Measurements from ENCODE around the gene S100A5. TPM values are rescaled to one million over a fixed set of nuclear protein-coding genes. Genes with fewer than 3 reads are reported as not detected.

The S100A5 gene
- total RNA-seq, 1 experiment from 2014 or later = 1.3 TPM

DNA sequence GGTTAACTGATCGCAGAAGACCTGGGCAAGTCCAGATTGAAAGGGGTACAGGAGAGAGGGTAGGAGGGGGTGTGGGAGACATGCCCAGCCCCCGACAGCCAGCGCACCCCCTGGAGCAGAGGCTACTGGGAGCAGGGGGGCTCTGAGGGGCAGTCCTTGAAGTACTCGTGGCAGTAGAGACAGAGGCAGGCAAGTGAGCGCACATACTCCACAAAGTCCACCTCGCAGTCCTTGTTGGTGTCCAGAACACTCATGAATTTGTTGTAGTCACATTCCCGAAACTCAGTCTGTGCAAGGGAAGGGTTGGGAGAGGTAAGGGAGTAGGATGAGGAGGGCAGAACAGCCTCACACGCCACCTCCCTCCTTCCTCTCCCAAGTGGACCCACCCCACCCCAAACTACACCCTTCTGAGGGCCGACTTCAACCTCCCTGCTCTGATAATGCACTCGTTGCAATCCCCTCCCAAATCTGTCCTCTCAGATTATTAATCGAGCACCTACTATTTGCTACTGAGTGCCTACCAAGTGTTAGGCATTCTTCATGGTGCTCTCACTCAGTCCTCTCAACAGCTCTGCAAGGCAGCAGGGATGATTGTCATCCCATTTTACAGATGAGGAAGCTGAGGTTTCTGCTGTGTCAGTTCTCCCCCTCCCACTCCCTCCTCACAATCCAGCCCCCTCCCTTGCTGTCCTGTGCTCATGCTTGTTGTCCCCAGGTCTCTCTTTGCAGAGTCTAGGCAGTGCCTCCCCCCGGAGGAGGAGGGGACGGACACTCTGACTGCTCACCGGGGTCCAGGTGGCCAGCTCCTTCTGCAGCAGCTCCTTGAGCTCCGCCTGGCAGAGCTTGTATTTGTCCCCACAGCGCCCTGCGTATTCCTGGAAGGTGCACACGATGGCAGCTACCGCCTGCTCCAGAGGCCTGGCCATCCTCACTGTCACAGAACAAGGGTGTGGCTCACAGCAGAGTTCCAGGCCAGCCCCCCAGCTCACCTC, 7.1 kb upstream of the S100A5 start:
- no peak for DNase-seq (ENCODE audit: low read depth)

GRCh38 chr1:153546796-153547559, 6.2 kb upstream of the S100A5 start:
- no peak for DNase-seq (ENCODE audit: low read depth)

GRCh38 chr1:153546371-153546770, 5.6 kb upstream of the S100A5 start:
- no peak for DNase-seq (ENCODE audit: low read depth)

GRCh38 chr1:153545067-153546055, 4.6 kb upstream of the S100A5 start, which contains the start of gene S100A4:
Gene S100A4 (minus strand): TSS chr1:153545806. CDS start chr1:153544794, 1,012 bp downstream.
- DNase-seq (ENCODE audit: low read depth) = peak; percentile 96

DNA sequence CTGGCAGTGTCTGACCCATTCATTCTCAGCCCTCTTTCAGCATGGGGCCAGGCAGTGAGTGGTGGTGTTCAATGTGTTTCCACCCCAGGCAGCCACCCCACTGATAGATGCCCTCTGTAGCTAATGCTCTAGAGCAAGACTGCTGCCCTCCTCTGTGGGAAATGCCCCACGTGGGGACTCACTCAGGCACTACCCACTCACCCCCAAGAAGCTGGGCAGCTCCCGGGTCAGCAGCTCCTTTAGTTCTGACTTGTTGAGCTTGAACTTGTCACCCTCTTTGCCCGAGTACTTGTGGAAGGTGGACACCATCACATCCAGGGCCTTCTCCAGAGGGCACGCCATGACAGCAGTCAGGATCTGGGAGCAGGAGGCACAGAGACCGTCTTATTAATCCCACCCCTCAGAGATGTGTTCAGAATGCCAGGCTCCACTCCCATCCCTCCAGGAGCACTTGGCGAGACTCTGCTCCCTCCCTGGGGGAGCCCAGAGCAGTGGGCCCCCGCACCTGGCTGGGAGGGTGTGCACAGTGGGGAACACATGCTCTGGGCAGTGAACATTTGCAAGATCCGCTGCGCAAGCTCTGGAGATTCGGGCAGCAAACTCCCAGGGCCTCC, 3.8 kb upstream of the S100A5 start:
- DNase-seq (ENCODE audit: low read depth) = no peak

DNA sequence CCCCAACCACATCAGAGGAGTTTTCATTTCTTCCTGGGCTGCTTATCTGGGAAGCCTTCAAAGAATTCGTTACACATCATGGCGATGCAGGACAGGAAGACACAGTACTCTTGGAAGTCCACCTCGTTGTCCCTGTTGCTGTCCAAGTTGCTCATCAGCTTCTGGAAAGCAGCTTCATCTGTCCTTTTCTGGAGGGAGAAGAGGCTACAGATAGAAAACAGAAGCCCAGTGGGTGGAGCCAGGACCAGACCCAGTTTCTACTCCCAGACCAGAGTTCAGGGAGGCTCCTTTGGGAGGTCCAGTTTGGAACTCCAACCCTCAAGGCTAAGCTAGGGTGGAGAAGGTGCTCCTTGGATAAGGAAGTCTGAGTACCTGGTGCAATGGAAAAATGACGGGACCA, 3.0 kb upstream of the S100A5 start:
- no peak for DNase-seq (ENCODE audit: low read depth)

- no peak for DNase-seq (ENCODE audit: low read depth)
These were observed 2.4 kb upstream of the S100A5 start for GRCh38 chr1:153542956-153543711.

DNA sequence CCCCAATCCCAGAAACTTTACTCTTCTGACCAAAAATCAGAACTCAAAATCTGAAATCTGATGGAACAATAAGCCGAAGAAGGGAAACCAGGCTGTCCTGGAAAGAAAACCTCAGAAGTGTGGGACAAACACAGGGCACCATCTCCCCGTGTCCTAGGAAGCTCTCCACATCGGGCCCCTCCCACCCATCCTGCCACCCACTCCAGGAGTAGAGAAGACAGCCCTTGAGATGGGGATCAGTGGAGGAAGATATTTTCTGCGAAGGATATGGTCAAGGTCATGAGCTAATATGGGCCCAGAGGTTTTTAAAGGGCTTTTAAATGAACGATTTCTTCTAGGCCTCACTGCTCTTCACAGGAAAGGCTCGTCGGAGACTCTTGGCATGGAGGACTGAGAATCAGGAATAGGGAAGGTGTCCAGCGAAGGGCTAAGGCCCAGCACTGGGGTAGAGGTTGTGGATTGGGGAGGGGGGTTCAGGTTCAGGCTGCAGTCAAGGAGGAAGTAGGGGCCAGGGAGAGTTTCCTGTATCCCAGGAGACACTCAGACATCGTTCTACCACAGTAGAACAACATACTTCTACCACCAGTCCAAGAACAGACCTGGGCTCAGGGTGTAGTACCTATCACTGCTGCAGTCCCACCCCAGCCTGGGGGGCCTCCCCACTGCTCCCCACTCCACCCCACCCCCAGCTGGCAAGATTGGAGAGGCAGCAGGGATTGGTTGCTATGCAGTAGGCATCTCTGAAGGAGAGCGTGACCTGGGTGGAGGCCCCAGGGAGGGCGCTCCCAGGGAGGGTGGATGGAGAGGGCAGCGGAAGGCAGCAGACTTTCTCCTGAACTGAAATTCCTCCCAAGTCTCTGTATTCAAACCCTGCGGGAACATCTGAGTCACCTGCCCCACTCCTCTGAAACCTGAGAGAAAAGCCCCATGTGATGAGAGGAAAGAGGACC, 1.2 kb upstream of the S100A5 start:
- no peak for DNase-seq (ENCODE audit: low read depth)

- DNase-seq (ENCODE audit: low read depth) = no peak
These were observed 1.2 kb downstream of the S100A5 start for GRCh38 chr1:153539395-153540093.

GRCh38 chr1:153538315-153538821, 2.4 kb downstream of the S100A5 start:
- DNase-seq (ENCODE audit: low read depth) = no peak

DNA sequence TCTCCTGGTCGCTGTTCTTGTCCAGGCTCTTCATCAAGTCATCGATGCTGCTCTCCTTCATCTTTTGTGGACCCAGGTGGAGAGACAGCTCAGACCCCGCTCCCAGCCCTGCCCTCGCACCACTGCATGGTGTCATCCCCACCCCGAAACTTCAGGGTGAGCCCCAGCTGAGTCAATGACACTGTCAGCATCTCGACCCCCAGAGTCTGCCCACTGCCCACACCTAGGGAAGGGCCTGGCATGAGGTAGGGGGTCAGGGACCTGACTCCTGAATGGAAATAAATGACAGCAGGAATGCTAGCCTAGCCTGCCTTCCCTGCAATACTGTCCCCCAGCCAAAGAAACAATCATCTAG, 3.4 kb downstream of the S100A5 start:
- no peak for DNase-seq (ENCODE audit: low read depth)

GRCh38 chr1:153536671-153537375, 3.9 kb downstream of the S100A5 start:
- DNase-seq (ENCODE audit: low read depth) = no peak

DNA sequence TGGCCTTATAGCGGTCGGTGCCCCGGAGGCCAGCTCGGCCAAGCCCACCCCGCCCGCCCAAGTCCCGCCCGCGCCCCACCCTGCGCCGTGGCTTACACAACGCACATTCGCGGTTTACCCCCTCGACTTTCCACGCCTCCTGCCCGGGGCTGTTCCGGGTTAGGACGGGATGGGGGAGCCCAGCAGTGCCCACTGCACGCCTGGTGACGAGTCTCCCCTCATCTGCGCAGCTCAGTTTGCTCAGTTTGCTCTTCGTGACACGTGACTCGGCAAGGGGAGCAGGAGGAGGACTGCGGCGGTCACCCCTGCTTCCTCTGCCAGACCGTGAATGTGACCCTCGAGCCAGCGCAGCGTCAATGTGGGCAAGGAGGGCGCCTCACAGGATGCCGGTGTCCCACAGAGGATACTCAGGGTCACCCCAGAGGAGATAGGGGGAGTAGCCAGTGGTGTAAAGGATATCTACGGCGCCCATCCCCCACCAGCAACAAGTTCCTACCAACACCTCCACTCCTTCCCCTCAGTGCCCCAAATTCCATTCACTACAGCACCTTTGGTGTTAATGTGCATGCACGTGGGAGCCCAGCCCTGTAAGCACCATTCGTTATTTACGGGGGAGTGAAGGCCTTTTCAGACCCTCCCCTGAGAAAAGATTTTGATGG, 4.6 kb downstream of the S100A5 start:
- DNase-seq (ENCODE audit: low read depth) = peak; percentile 96

GRCh38 chr1:153535242-153536011, 5.3 kb downstream of the S100A5 start, which contains the start of gene S100A6:
Gene S100A6 (minus strand): TSS chr1:153535991. CDS start chr1:153535339, 652 bp downstream.
- DNase-seq (ENCODE audit: low read depth) = peak; percentile 79

- no peak for DNase-seq (ENCODE audit: low read depth)
These were observed 5.9 kb downstream of the S100A5 start for GRCh38 chr1:153534925-153535241.
